ENCODE data around the gene LCA5L. TPM values are rescaled to one million over a fixed set of nuclear protein-coding genes. Genes with fewer than 3 reads are reported as not detected.

Gene LCA5L
- total RNA-seq, 2 donors from 2014 or later, result not detected

GRCh38 chr21:39461419-39461818 lies 15.8 kb upstream of the LCA5L start:
- Mint-ChIP-seq H3K27me3 (no peaks in the 10 kb centered on the region), H3K4me1 (no peaks in the 10 kb centered on the region), H3K4me3 (no peak overlapping the region), H3K27ac (no peak overlapping the region), H3K36me3 (ENCODE audit: low read depth) (no peaks in the 10 kb centered on the region), H3K9me3 (no peaks in the 10 kb centered on the region)
- peak; percentile 50 for ATAC-seq (replicated peaks)

GRCh38 chr21:39456665-39457064 lies 11.1 kb upstream of the LCA5L start:
- no peak overlapping the region for H3K27ac Mint-ChIP-seq
- H3K9me3 Mint-ChIP-seq, result no peaks in the 10 kb centered on the region
- H3K4me3 Mint-ChIP-seq, result no peak overlapping the region
- no peaks in the 10 kb centered on the region for H3K4me1 Mint-ChIP-seq
- ATAC-seq (replicated peaks), result no peak
- H3K36me3 Mint-ChIP-seq (ENCODE audit: low read depth), result no peaks in the 10 kb centered on the region
- H3K27me3 Mint-ChIP-seq, result no peaks in the 10 kb centered on the region

- no peak overlapping the region for H3K27ac Mint-ChIP-seq
- no peaks in the 10 kb centered on the region for H3K27me3 Mint-ChIP-seq
- no peak for ATAC-seq (replicated peaks)
- H3K4me3 Mint-ChIP-seq, result no peak overlapping the region
- H3K4me1 Mint-ChIP-seq, result no peaks in the 10 kb centered on the region
- H3K9me3 Mint-ChIP-seq, result no peaks in the 10 kb centered on the region
- no peaks in the 10 kb centered on the region for H3K36me3 Mint-ChIP-seq (ENCODE audit: low read depth)
Observed at GRCh38 chr21:39454949-39455668, 9.5 kb upstream of the LCA5L start.

- Mint-ChIP-seq H3K27ac (no peak overlapping the region), H3K9me3 (no peaks in the 10 kb centered on the region), H3K27me3 (peaks cover 3% of the 10 kb centered on the region), H3K4me1 (no peaks in the 10 kb centered on the region), H3K36me3 (ENCODE audit: low read depth) (no peaks in the 10 kb centered on the region), H3K4me3 (no peak overlapping the region)
- ATAC-seq (replicated peaks), result no peak
Observed at GRCh38 chr21:39453571-39454179, 8.1 kb upstream of the LCA5L start.

GRCh38 chr21:39452970-39453342 lies 7.4 kb upstream of the LCA5L start:
- Mint-ChIP-seq H3K27me3 (peaks cover 3% of the 10 kb centered on the region), H3K9me3 (no peaks in the 10 kb centered on the region), H3K4me3 (no peak overlapping the region), H3K4me1 (no peaks in the 10 kb centered on the region), H3K36me3 (ENCODE audit: low read depth) (no peaks in the 10 kb centered on the region), H3K27ac (no peak overlapping the region)
- no peak for ATAC-seq (replicated peaks)

- H3K27ac Mint-ChIP-seq, result no peak overlapping the region
- H3K27me3 Mint-ChIP-seq, result peaks cover 3% of the 10 kb centered on the region
- no peak for ATAC-seq (replicated peaks)
- no peaks in the 10 kb centered on the region for H3K4me1 Mint-ChIP-seq
- H3K9me3 Mint-ChIP-seq, result no peaks in the 10 kb centered on the region
- H3K36me3 Mint-ChIP-seq (ENCODE audit: low read depth), result no peaks in the 10 kb centered on the region
- H3K4me3 Mint-ChIP-seq, result no peak overlapping the region
Observed at GRCh38 chr21:39452207-39452969, 6.8 kb upstream of the LCA5L start.

GRCh38 chr21:39451332-39452206 lies 6.0 kb upstream of the LCA5L start, which contains the start of gene SH3BGR:
Gene SH3BGR (plus strand): TSS chr21:39451970. CDS start chr21:39452097, 127 bp downstream.
- no peaks in the 10 kb centered on the region for H3K9me3 Mint-ChIP-seq
- H3K27ac Mint-ChIP-seq, result no peak within 1 kb of the TSS
- H3K36me3 Mint-ChIP-seq (ENCODE audit: low read depth), result no peaks in the 10 kb centered on the region

GRCh38 chr21:39447264-39447663 lies 1.7 kb upstream of the LCA5L start:
- no peak overlapping the region for H3K4me3 Mint-ChIP-seq

More at GRCh38 chr21:39451332-39452206, 6.0 kb upstream of the LCA5L start, which contains the start of gene SH3BGR:
- Mint-ChIP-seq H3K4me1 (no peaks in the 10 kb centered on the region), H3K27me3 (peaks cover 3% of the 10 kb centered on the region), H3K4me3 (no peak within 1 kb of the TSS)
- ATAC-seq (replicated peaks), result no peak

GRCh38 chr21:39444421-39445180 lies 977 bp downstream of the LCA5L start:
- Mint-ChIP-seq H3K27me3 (peaks cover 24% of the 10 kb centered on the region), H3K4me1 (peaks cover 8% of the 10 kb centered on the region), H3K4me3 (peak overlapping the region; percentile 88), H3K36me3 (ENCODE audit: low read depth) (peaks cover 8% of the 10 kb centered on the region), H3K27ac (peak overlapping the region; percentile 93), H3K9me3 (no peaks in the 10 kb centered on the region)
- no peak for ATAC-seq (replicated peaks)

More at GRCh38 chr21:39447264-39447663, 1.7 kb upstream of the LCA5L start:
- no peak for ATAC-seq (replicated peaks)
- Mint-ChIP-seq H3K36me3 (ENCODE audit: low read depth) (peaks cover 8% of the 10 kb centered on the region), H3K27ac (no peak overlapping the region), H3K27me3 (peaks cover 17% of the 10 kb centered on the region), H3K9me3 (no peaks in the 10 kb centered on the region), H3K4me1 (peaks cover 8% of the 10 kb centered on the region)

GRCh38 chr21:39441502-39442475 lies 3.8 kb downstream of the LCA5L start:
- Mint-ChIP-seq H3K27me3 (peaks cover 36% of the 10 kb centered on the region), H3K4me3 (no peak overlapping the region), H3K4me1 (peaks cover 8% of the 10 kb centered on the region), H3K9me3 (no peaks in the 10 kb centered on the region), H3K27ac (no peak overlapping the region), H3K36me3 (ENCODE audit: low read depth) (peaks cover 8% of the 10 kb centered on the region)
- ATAC-seq (replicated peaks), result no peak

- H3K9me3 Mint-ChIP-seq, result no peaks in the 10 kb centered on the region
- no peak for ATAC-seq (replicated peaks)
- no peaks in the 10 kb centered on the region for H3K36me3 Mint-ChIP-seq (ENCODE audit: low read depth)
- no peak overlapping the region for H3K27ac Mint-ChIP-seq
- H3K4me1 Mint-ChIP-seq, result no peaks in the 10 kb centered on the region
- no peak overlapping the region for H3K4me3 Mint-ChIP-seq
- H3K27me3 Mint-ChIP-seq, result peaks cover 35% of the 10 kb centered on the region
Observed at GRCh38 chr21:39439232-39439631, 6.3 kb downstream of the LCA5L start.

- Mint-ChIP-seq H3K27ac (no peak overlapping the region), H3K4me3 (no peak overlapping the region), H3K4me1 (no peaks in the 10 kb centered on the region), H3K27me3 (peaks cover 28% of the 10 kb centered on the region), H3K36me3 (ENCODE audit: low read depth) (no peaks in the 10 kb centered on the region), H3K9me3 (no peaks in the 10 kb centered on the region)
- ATAC-seq (replicated peaks), result no peak
Observed at GRCh38 chr21:39434950-39435349, 10.6 kb downstream of the LCA5L start.

GRCh38 chr21:39430954-39431353 lies 14.6 kb downstream of the LCA5L start:
- peaks cover 9% of the 10 kb centered on the region for H3K27me3 Mint-ChIP-seq

More at GRCh38 chr21:39430954-39431353, 14.6 kb downstream of the LCA5L start:
- ATAC-seq (replicated peaks), result no peak
- H3K36me3 Mint-ChIP-seq (ENCODE audit: low read depth), result no peaks in the 10 kb centered on the region
- no peaks in the 10 kb centered on the region for H3K4me1 Mint-ChIP-seq
- no peaks in the 10 kb centered on the region for H3K9me3 Mint-ChIP-seq
- H3K27ac Mint-ChIP-seq, result no peak overlapping the region
- H3K4me3 Mint-ChIP-seq, result no peak overlapping the region
